Measurements from ENCODE around the gene ATRIP.
"Not testable (repeated sequence)": the region's sequence is repeated elsewhere in the genome, so short reads cannot be mapped to it uniquely, and the experiment has no call there.

ATRIP gene

GRCh38 chr3:48470286-48470685 lies 23.7 kb downstream of the ATRIP start:
- no peak for DNase-seq

GRCh38 chr3:48472673-48472922 lies 26.1 kb downstream of the ATRIP start:
- DNase-seq, result no peak

- DNase-seq, result peak in 1 of 3 experiments; percentile 68
Observed at GRCh38 chr3:48472923-48473616, 26.5 kb downstream of the ATRIP start.

- peak in 2 of 3 experiments; percentile 8 to 10 for DNase-seq
Observed at GRCh38 chr3:48473617-48473952, 27.0 kb downstream of the ATRIP start.

- DNase-seq, result not testable (repeated sequence)
Observed at GRCh38 chr3:48474031-48474430, 27.5 kb downstream of the ATRIP start.

GRCh38 chr3:48474619-48475018 lies 28.1 kb downstream of the ATRIP start:
- DNase-seq, result no peak

- no peak for DNase-seq
Observed at GRCh38 chr3:48475188-48475587, 28.7 kb downstream of the ATRIP start.

- DNase-seq, result peak in 2 of 3 experiments; percentile 76 to 86
Observed at GRCh38 chr3:48476426-48477053, 30.0 kb downstream of the ATRIP start.

GRCh38 chr3:48477959-48478520 lies 31.5 kb downstream of the ATRIP start:
- DNase-seq, result no peak

GRCh38 chr3:48478626-48479555 lies 32.4 kb downstream of the ATRIP start:
- DNase-seq, result peak in 1 of 3 experiments; percentile 23

GRCh38 chr3:48480891-48481290 lies 34.4 kb downstream of the ATRIP start:
- DNase-seq, result not testable (repeated sequence)

GRCh38 chr3:48482822-48483221 lies 36.3 kb downstream of the ATRIP start:
- DNase-seq, result not testable (repeated sequence)

GRCh38 chr3:48486952-48487351 lies 40.4 kb downstream of the ATRIP start:
- DNase-seq, result no peak

GRCh38 chr3:48492461-48493202 lies 46.1 kb downstream of the ATRIP start:
- no peak for DNase-seq

- no peak for DNase-seq
Observed at GRCh38 chr3:48493203-48493501, 46.6 kb downstream of the ATRIP start.

GRCh38 chr3:48500656-48501055 lies 54.1 kb downstream of the ATRIP start:
- DNase-seq, result no peak

- no peak for DNase-seq
Observed at GRCh38 chr3:48501196-48501595, 54.7 kb downstream of the ATRIP start.

- DNase-seq, result no peak
Observed at GRCh38 chr3:48502121-48502520, 55.6 kb downstream of the ATRIP start.

GRCh38 chr3:48502728-48503168 lies 56.2 kb downstream of the ATRIP start:
- no peak for DNase-seq

- DNase-seq, result no peak
Observed at GRCh38 chr3:48503401-48504050, 57.0 kb downstream of the ATRIP start.

- DNase-seq, result peak in 2 of 3 experiments; percentile 31 to 41
Observed at GRCh38 chr3:48504051-48504946, 57.8 kb downstream of the ATRIP start, which contains the start of gene SHISA5. SHISA5 (minus strand) TSS chr3:48504174; CDS start chr3:48504094, 80 bp downstream.

Data from NCI-H1417 (cell line).